Liver (tissue), 9 donors: ENCODE results near the gene DNAJC5G. TPM values are rescaled to one million over a fixed set of nuclear protein-coding genes. Genes with fewer than 3 reads are reported as not detected.

Experiments used
- DNase-seq: peaks from one replicate; pipeline ENCODE4 v3.0.0-alpha.2; 2017; ENCODE audit warnings: low spot score
- H3K27ac ChIP-seq, 2 donors: one replicate each; pipeline ENCODE4 v1.7.0; 2013; ENCODE audit warnings: inconsistent platforms in 2 of 2, low read length in 2 of 2, control low read depth in 1 of 2, low read depth in 1 of 2, mild to moderate bottlenecking in 1 of 2
- H3K27me3 ChIP-seq, 4 donors: one replicate each; pipeline versions ENCODE4 v1.6.1 to v1.7.0; 2013; ENCODE audit warnings: low read length in 3 of 4, inconsistent platforms in 1 of 4, mild to moderate bottlenecking in 1 of 4, moderate library complexity in 1 of 4; ENCODE audit not compliant: control insufficient read depth in 4 of 4, insufficient read depth in 4 of 4
- H3K36me3 ChIP-seq, 4 donors: one replicate each; pipeline versions ENCODE4 v1.6.1 to v1.7.0; 2013; ENCODE audit warnings: low read length in 3 of 4, mild to moderate bottlenecking in 3 of 4, low read depth in 1 of 4, moderate library complexity in 1 of 4; ENCODE audit not compliant: control insufficient read depth in 4 of 4, insufficient read depth in 3 of 4
- H3K4me1 ChIP-seq, 4 donors: one replicate each; pipeline versions ENCODE4 v1.6.1 to v1.7.0; 2013; ENCODE audit warnings: low read length in 3 of 4, mild to moderate bottlenecking in 3 of 4, moderate library complexity in 1 of 4; ENCODE audit not compliant: control insufficient read depth in 4 of 4, insufficient read depth in 4 of 4
- H3K4me3 ChIP-seq, 3 donors: one replicate each; pipeline versions ENCODE4 v1.6.1 to v1.7.0; 2013; ENCODE audit warnings: low read length in 3 of 3, control low read depth in 1 of 3, low read depth in 1 of 3, mild to moderate bottlenecking in 1 of 3
- H3K9ac ChIP-seq, 2 donors: one replicate each; pipeline ENCODE4 v1.7.0; 2013; ENCODE audit warnings: low read length in 2 of 2, mild to moderate bottlenecking in 2 of 2, moderate library complexity in 2 of 2, control low read depth in 1 of 2, low read depth in 1 of 2
- H3K9me3 ChIP-seq, 4 donors: one replicate each; pipeline versions ENCODE4 v1.6.1 to v1.7.0; 2013; ENCODE audit warnings: low read length in 3 of 4; ENCODE audit not compliant: control insufficient read depth in 4 of 4
- ATF3 ChIP-seq: IDR thresholded peaks from 2 replicates; pipeline ENCODE4 v1.6.1; 2016; ENCODE audit warnings: antibody characterized with exemption
- EGR1 ChIP-seq, 2 donors: IDR thresholded peaks; 2 replicates each; pipeline ENCODE4 v1.6.1; 2016 to 2018; ENCODE audit warnings: antibody characterized with exemption in 2 of 2, low read depth in 2 of 2
- FOXA1 ChIP-seq: IDR thresholded peaks from 2 replicates; pipeline ENCODE4 v1.6.1; 2016; ENCODE audit warnings: antibody characterized with exemption
- FOXA2 ChIP-seq: IDR thresholded peaks from 2 replicates; pipeline ENCODE4 v1.6.1; 2016; ENCODE audit warnings: antibody characterized with exemption
- GABPA ChIP-seq, 2 donors: IDR thresholded peaks in 1 of 2; conservative IDR thresholded peaks in 1 of 2; 2 replicates each; pipeline ENCODE4 v1.6.1; 2016; ENCODE audit warnings: antibody characterized with exemption in 2 of 2, mild to moderate bottlenecking in 1 of 2, moderate library complexity in 1 of 2
- HNF4A ChIP-seq, 2 donors: conservative IDR thresholded peaks; 2 replicates each; pipeline ENCODE4 v1.6.1; 2016; ENCODE audit warnings: antibody characterized with exemption in 2 of 2, mild to moderate bottlenecking in 2 of 2
- HNF4G ChIP-seq: IDR thresholded peaks from 2 replicates; pipeline ENCODE4 v1.6.1; 2016; ENCODE audit warnings: antibody characterized with exemption
- JUND ChIP-seq, 2 donors: IDR thresholded peaks; 2 replicates each; pipeline ENCODE4 v1.6.1; 2016; ENCODE audit warnings: antibody characterized with exemption in 2 of 2
- MAX ChIP-seq: IDR thresholded peaks from 2 replicates; pipeline ENCODE4 v1.6.1; 2016; ENCODE audit warnings: antibody characterized with exemption
- NR2F2 ChIP-seq: IDR thresholded peaks from 2 replicates; pipeline ENCODE4 v1.6.1; 2016; ENCODE audit warnings: antibody characterized with exemption
- RAD21 ChIP-seq, 2 donors: IDR thresholded peaks; 2 replicates each; pipeline ENCODE4 v1.6.1; 2016; ENCODE audit warnings: antibody characterized with exemption in 2 of 2, mild to moderate bottlenecking in 2 of 2
- REST ChIP-seq: IDR thresholded peaks from 2 replicates; pipeline ENCODE4 v1.6.1; 2016; ENCODE audit warnings: antibody characterized with exemption, mild to moderate bottlenecking
- RXRA ChIP-seq, 2 donors: IDR thresholded peaks; 2 replicates each; pipeline ENCODE4 v1.6.1; 2017 to 2018; ENCODE audit warnings: antibody characterized with exemption in 2 of 2, mild to moderate bottlenecking in 1 of 2
- SP1 ChIP-seq: IDR thresholded peaks from 2 replicates; pipeline ENCODE4 v1.6.1; 2018; ENCODE audit warnings: antibody characterized with exemption, mild to moderate bottlenecking
- TAF1 ChIP-seq: conservative IDR thresholded peaks from 2 replicates; pipeline ENCODE4 v1.6.1; 2016; ENCODE audit warnings: antibody characterized with exemption, mild to moderate bottlenecking
- YY1 ChIP-seq: IDR thresholded peaks from 2 replicates; pipeline ENCODE4 v1.6.1; 2016; ENCODE audit warnings: antibody characterized with exemption, mild to moderate bottlenecking
- ZBTB33 ChIP-seq: IDR thresholded peaks from 2 replicates; pipeline ENCODE4 v1.6.1; 2016; ENCODE audit warnings: antibody characterized with exemption
- WGBS: extraction: QIAGEN DNeasy Blood & Tissue Kit; methylation state at CpG from one replicate; pipeline ENCODE4 v1.1.7; 2013; 5-methylcytosine and 5-hydroxymethylcytosine counted together
- polyA plus RNA-seq, 2 donors: library from polyadenylated mRNA; stranded (reverse) in 1 of 2; unstranded in 1 of 2; fragments of 200-250 nt in 1 of 2; fragments of >200 nt in 1 of 2; fragmentation: Nextera tagmentation in 1 of 2; extraction: Ambion mirVana in 1 of 2; gene quantifications; one replicate each; pipeline versions ENCODE4 v1.2.1 to v1.2.3, GENCODE V29; 2013 to 2015
- total RNA-seq, 2 donors: library from RNA; depleted of rRNA; stranded (reverse); fragments of >200 nt; gene quantifications; one replicate each; pipeline ENCODE4 v1.2.3, GENCODE V29; 2014
- TF ChIP-seq, protein P1 (sequence below): fragments of 150-350 bp; IDR thresholded peaks from 2 replicates; pipeline ENCODE4 v1.5.1; 2017; ENCODE audit warnings: improper control_type of control experiment, low read depth, low read length; ENCODE audit not compliant: missing input control
- donor health status: healthy.
- donor health status: healthy.
- donor health status: healthy.
- donor health status: healthy.
- donor health status: healthy.

The DNAJC5G gene
- total and polyA plus RNA-seq, 4 donors = not detected

GRCh38 chr2:27320958-27321543 lies 45.8 kb downstream of the DNAJC5G start:
- WGBS = 49% methylated on average over 8 of the region's 8 CpGs
- no peak for DNase-seq
- no peaks in the 10 kb centered on the region for H3K27me3 ChIP-seq
- no peak overlapping the region for H3K9ac ChIP-seq
- TF ChIP-seq YY1 = peak; percentile 71
- TF ChIP-seq SP1 = peak; percentile 33
- peak; percentile 15 for TF ChIP-seq MAX
- TF ChIP-seq FOXA1 = no peak
- TF ChIP-seq JUND (IDR thresholded peaks at IDR 0.05) = peak; percentile 100
- TF ChIP-seq ZBTB33 = no peak
- no peak for TF ChIP-seq HNF4G
- peak in 1 of 2 donors; percentile 65 for TF ChIP-seq GABPA (IDR thresholded peaks at IDR 0.05 in 1 of 2, conservative IDR thresholded peaks at IDR 0.05 in 1 of 2)
- no peak for TF ChIP-seq NR2F2
- peak; percentile 99 for TF ChIP-seq ATF3
- no peak for TF ChIP-seq TAF1
- TF ChIP-seq REST = no peak
- no peak for TF ChIP-seq EGR1 (IDR thresholded peaks at IDR 0.05; ENCODE audit: low read depth in 2 of 2)
- peak; percentile 18 for TF ChIP-seq FOXA2
- TF ChIP-seq HNF4A (conservative IDR thresholded peaks at IDR 0.05) = peak; percentile 26 to 67
- TF ChIP-seq, protein P1, sequence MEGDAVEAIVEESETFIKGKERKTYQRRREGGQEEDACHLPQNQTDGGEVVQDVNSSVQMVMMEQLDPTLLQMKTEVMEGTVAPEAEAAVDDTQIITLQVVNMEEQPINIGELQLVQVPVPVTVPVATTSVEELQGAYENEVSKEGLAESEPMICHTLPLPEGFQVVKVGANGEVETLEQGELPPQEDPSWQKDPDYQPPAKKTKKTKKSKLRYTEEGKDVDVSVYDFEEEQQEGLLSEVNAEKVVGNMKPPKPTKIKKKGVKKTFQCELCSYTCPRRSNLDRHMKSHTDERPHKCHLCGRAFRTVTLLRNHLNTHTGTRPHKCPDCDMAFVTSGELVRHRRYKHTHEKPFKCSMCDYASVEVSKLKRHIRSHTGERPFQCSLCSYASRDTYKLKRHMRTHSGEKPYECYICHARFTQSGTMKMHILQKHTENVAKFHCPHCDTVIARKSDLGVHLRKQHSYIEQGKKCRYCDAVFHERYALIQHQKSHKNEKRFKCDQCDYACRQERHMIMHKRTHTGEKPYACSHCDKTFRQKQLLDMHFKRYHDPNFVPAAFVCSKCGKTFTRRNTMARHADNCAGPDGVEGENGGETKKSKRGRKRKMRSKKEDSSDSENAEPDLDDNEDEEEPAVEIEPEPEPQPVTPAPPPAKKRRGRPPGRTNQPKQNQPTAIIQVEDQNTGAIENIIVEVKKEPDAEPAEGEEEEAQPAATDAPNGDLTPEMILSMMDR = peak; percentile 66
- peak; percentile 81 to 83 for TF ChIP-seq RAD21 (IDR thresholded peaks at IDR 0.05)
- TF ChIP-seq RXRA (IDR thresholded peaks at IDR 0.05) = peak in 1 of 2 donors; percentile 65
- H3K9me3 ChIP-seq = no peaks in the 10 kb centered on the region
- H3K27ac ChIP-seq = peak overlapping the region in 1 of 2 donors; percentile 4
- H3K4me3 ChIP-seq = no peak overlapping the region
- H3K4me1 ChIP-seq = peaks cover 5 to 22% (median 15%) of the 10 kb centered on the region in 4 donors
- H3K36me3 ChIP-seq = peaks cover 0 to 4% (median 2%) of the 10 kb centered on the region in 4 donors
